CD4-positive, alpha-beta T cell treated with Interleukin-2 at 100 ng/mL for 4 hours (primary cell): ENCODE measurements around the gene FBLN2.

Experiments
- DNase-seq: peaks from one replicate; pipeline ENCODE4 v3.0.0-alpha.2; 2020; ENCODE audit warnings: low spot score

Gene FBLN2

DNA sequence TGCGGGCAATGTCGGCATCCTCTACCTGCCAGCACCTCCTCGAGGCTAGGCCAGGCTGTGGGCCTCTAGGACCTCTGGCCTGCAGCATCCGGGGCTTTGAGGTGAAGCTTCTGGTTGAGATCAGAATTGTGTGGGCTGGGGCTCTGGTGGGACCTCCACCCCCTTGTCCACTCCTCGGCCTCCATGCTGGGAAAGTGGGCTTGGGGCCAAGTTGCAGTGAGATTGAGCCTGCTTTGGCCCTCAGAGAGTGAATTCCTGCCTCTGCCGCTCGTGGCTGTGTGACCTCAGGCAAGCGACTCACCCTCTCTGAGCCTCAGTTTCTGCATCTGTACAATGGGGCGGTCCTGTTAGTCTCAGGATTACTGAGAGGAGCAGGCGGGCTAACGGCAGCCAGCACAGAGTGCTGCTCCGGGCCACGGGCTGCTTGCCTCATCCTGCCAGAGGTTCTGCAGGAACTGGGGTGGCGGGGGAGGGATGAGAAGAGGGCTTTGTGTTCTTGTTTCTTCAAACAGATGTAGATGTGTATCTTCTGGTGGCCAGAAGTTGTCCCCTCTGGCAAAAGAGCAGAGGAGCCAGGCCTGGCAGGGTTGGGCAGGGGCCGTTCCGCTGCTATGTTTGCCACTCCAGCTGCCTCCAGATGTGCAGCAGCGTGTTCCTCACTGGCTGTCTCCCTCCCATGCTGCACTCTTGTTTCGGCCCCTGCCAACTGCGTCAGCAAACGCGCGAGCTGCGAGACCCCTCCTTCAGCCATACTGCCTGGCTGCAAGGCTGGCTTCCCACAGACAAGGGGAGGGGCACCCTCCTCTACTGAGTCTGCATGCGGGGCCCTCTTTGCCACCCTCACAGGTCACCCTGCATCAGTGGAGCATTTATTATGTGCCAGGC, 33.7 kb downstream of the FBLN2 start:
- no peak for DNase-seq

DNA sequence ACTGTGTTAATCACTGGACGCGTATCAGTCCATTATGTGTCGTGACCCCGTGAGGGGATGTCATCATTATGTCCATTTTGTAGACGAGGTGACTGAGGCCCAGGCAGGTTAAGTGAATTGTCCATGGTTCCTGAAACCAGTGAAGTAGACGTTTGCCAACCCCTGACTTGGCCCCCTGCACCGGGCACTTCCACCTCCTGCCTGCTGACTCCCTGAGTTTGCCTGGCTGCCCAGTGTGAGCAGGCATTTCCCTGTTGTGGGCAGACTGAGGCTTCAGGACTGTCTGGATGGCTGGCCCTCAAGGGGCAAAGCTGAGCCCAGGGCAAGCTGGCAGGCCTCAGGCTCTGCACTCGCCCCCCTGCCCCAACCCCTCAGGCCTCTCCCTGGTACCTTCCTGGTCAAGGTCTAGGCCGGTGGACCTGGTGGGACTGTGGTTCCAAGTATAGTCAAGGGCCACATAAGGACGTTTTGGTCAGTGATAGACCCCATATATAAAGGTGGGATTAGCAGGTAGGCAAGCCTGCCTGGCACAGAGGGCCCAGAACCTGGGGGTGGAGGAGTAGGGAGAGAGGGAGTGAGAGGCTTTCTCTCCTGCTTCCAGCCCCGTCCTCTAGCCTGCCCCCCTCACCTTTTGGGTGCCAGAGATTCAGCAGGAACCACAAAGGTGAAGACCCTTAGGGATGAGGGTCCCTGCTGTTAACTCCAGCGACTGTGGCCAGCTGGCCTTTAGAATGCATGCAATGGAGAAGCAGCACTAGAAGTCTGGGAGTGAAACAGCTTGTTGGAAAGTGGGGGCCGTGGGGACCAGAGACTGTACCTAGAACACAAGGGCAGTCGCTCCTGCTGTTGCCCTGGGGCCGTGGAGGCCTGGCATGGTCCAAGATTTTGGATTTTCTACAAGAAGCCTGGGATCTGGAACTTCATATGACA, 34.6 kb downstream of the FBLN2 start:
- DNase-seq: no peak

GRCh38 chr3:13584427-13584891, 35.5 kb downstream of the FBLN2 start:
- DNase-seq: no peak

DNA sequence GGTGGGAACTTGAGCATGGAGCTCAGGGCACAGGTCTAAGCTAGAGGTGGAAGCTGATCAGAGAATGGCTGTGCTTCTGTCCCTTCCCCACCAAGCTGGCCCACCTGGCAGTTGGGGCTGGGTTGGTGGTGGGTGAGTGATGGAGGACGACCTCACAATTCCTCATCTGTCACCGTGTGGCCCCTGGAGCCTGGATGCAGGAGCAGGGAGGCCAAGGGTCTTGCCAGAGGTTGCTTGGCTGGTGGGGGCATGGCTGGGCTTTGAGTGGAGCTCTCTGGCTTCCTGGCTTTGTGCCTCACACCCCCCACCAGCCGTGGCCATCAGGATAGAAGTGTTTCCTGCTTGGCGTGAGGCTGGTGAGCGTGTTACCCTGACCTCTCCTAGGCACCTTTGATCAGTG, 36.0 kb downstream of the FBLN2 start:
- DNase-seq: no peak

DNA sequence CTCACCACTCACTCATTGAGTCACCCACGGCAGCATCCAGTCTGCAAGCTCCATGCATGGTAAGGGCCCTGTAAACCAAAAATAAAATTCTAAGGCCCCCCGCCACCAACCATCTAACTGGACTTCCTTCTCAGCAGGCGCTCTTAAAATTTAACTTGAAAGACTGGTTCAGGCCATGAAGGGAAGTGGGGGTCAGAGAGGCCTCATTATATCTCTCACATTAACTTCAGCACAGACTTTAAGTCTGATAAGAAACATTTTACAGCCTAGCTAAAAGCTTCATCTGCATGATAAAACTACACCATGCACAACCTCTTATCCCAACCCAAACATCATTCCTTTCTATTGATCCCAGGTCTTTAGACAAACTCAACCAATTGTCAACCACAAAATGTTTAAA, 38.5 kb downstream of the FBLN2 start:
- DNase-seq: no peak

DNA sequence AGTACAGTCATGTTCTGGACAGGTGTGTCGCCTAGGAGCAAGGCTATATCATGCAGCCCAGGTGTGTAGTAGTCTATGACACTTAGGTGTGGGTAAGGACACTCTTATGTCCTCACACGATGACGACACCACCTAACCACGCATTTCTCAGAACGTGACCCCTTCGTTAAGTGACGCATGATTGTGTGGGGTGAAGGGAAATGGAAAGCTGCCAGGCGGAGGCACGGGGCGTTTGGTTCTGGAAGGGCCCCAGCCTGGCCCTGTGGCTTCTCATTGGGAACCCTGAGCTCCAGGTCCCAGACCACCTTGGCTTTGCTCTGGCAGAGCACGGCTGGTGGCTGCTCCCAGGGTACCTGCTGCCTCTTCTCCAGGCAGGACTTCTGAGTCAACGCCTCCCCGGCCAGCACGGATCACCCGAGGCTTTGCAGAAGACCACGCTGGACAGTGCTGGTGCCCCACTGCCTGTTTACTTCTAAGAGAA, 39.3 kb downstream of the FBLN2 start:
- DNase-seq: no peak

DNA sequence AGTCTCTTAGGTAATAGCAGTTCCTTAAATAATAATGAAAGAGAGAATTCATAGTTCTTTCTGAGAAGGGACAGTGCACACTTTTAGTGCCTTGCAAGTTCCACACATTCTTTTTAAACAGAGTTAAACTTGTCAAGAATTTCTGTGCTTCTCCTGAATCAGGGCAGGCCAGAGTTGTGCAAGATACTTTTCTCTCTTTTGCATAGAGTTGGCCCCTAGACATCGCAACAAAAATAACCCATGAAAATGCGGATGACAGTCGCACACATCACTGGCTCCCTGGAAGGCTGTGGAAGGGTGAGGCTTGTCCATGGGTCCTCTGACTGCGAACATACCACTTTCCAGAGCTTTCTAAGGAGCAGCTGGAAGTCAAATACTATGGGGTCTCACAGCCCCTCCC, 40.1 kb downstream of the FBLN2 start:
- DNase-seq: no peak

- DNase-seq: no peak
These were observed 42.1 kb downstream of the FBLN2 start for GRCh38 chr3:13590841-13591520.

DNA sequence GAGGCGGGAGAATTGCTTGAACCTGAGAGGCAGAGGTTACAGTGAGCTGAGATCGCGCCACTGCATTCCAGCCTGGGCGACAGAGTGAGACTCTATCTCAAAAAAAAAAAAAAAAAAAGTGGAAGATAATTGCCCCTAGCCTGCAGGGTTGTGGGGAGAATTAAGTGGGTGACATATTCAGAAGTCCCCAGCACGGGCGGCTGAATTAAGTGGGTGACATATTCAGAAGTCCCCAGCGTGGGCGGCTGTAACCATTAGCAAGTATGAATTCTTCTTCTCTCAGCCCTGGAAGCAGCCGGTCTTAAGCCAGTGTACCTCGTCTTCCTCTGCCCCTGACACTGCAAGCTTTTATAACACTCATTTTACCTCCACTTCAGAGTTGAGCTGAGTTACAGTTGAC, 44.7 kb downstream of the FBLN2 start:
- no peak for DNase-seq

DNA sequence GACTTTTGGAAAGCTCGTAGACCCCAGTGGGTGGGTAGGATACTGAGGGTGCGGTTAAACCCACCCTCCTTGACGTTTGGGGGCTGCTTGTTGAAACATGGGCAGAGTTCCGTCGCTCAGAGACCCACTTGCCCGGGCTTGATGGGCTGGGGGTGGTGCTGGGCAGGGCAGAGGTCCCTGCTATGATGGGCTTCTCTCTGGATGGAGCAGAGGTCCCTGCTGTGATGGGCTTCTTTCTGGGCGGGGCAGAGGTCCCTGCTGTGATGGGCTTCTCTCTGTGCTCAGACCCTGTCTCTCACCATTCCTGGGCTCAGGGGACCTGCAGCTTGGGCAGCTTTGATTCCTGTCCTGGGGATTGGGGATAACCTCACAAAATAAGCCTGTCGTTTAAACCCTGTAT, 45.2 kb downstream of the FBLN2 start:
- no peak for DNase-seq

- no peak for DNase-seq
These were observed 46.1 kb downstream of the FBLN2 start for GRCh38 chr3:13594991-13595421.

DNA sequence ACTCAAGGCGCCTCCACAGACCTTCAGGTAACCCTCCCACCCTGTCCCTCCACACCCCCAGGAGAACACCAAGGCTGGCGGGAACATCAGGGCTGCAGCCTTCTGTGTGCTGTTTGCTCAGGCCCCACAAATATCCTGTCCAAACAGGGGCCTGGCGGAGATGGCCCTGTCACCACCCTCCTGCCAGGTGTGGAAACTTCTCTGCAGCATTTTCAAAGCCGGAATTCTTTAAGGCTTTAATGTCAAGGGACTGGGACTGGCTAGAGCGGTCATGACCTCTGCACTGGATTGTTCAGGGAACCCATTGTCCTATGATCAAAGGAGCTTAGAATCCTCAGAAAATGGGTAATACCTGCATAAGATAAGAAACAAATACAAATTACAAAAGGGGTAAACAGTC, 46.6 kb downstream of the FBLN2 start:
- DNase-seq: no peak

DNA sequence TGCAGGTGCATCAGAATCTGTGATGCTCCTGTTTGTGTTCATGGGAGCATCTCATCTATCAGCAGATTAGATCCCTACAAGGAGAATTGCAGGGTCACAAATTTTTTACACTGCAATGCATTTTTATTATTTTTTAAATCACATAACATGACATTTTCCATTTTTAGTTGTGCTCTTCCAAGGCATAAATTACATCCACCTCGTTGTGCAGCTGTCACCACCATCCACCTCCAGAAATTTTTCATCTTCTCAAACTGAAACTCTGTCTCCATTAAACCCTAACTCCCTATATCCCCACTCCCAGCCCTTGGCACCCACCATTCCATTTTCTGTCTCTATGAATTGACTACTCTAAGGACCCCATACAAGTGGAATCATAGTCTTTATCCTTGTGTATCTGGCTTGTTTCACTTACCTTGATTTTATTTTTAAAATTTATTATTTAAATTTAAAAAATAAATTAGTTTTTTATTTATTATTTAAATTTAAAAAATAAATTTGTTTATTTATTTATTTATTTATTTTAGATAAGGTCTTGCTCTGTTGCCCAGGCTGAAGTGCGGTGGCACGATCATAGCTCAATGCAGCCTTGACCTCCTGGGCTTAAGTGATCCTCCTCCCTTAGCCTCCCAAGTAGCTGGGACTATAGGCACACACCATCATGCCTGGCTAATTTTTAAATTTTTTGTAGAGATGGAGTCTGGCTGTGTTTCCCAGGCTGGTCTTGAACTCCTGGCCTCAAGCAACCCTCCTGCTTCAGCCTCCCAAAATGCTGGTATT, 47.7 kb downstream of the FBLN2 start:
- DNase-seq: no peak

DNA sequence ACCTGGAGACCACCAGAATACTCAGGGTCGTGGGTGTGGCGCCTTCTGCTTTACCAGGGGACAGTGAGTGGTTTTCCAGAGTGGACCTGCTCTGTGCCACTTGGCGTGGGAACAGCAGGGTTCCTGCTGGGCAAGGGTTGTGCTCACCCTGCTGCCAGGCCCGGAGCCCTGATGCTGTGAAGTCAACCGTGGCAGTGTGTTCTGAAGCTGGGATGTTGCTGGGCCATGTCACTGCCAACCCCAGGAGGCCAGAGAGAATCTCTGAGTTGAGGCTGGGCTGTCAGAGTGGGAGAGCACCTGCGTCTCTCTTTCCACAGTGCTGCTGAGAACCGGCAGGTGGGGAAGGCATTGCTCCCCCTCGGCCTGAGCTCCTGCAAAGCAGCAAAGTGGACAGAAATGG, 48.7 kb downstream of the FBLN2 start:
- DNase-seq: no peak

DNA sequence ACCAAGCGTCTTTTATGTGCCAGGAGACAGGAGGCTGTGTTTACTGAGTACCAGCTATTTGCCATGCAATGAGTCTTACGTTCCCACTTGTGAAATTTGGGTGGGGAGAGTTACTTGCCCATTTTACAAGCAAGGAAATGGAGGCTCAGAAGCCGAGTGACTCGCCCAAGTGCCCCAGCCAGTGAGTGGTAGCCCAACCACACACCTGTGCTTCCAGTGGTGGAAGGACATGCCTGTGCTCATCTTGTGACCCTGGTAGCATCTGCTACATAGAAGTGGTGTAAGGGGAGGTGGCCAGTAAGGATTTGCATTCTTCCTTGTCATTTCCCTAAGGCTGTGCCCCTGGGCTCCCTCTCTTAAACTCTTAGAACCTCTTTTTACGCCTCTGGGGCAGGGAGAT, 49.3 kb downstream of the FBLN2 start:
- DNase-seq: no peak

- DNase-seq: no peak
These were observed 50.3 kb downstream of the FBLN2 start for GRCh38 chr3:13598926-13599886.

DNA sequence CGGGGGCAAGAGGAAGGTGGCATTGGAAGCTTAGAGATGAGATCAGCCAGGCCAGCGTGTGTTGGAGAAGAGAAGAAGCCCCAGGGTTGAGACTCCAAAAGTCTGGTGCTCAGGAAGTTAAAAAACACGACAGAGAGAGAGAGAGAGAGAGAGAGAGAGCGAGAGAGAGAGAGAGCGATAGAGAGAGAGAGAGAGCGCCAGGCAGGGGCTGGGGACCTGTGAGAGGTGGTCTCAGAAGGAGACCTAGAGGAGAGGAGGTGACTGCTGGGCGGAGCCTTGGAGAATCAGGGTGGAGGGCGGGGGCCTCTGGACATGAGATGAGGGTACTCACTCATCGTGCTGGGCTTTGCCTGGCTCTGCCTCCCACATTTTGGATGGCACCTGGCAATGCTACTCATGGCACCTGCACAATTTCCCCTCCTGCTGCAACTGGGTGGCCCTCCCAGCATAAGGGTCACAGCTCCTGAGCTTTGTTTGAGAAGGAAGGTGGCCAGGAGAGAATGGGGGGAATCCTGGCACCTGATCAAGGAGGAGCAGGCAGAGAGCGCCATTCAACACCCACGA, 51.0 kb downstream of the FBLN2 start:
- DNase-seq: no peak

GRCh38 chr3:13600950-13601691, 52.2 kb downstream of the FBLN2 start:
- no peak for DNase-seq

DNA sequence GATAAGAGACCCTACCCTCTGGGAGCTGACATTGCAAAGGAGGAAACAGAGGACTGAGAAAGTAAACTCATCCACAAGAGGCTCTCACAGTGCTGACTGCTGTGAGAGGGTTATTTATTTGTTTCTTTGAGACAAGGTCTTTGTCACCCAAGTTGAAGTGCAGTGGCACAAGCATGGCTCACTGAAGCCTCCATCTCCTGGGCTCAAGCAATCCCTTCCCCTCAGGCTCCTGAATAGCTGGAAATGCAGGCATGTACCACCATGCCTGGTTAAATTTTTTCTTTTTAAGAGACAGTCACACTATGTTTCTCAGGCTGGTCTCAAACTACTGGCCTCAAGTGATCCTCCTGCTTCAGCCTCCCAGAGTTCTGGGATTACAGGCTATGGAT, 52.8 kb downstream of the FBLN2 start:
- DNase-seq: no peak
